Adrenal gland (tissue), 5 donors: ENCODE measurements around the gene CUX1.

Experiments used
- CTCF ChIP-seq, 6 experiments: fragments of 450-650 bp in 4 of 6; fragments of 200-600 bp in 2 of 6; sonication (generic) in 1 of 6; IDR thresholded peaks; 1 replicate in 5 of 6; 2 replicates in 1 of 6; pipeline versions ENCODE4 v1.5.1 to v1.8.0; 2016 to 2021; ENCODE audit warnings: antibody characterized with exemption in 6 of 6, mild to moderate bottlenecking in 2 of 6, moderate library complexity in 1 of 6
- POLR2A ChIP-seq, 2 donors: fragments of 450-650 bp; IDR thresholded peaks; one replicate each; pipeline ENCODE4 v1.6.1; 2017; ENCODE audit warnings: antibody characterized with exemption in 2 of 2, mild to moderate bottlenecking in 2 of 2, moderate library complexity in 1 of 2
- donor health status: DM: no; HTN: no; CAD: no.

- TF ChIP-seq POLR2A (IDR thresholded peaks at IDR 0.05), result no peak
- TF ChIP-seq CTCF (IDR thresholded peaks at IDR 0.05), result no peak
Observed at GRCh38 chr7:102072003-102072402, 254.6 kb downstream of the CUX1 start.
